ENCODE results near the gene ZSCAN16.
"Not testable (repeated sequence)": the region's sequence is repeated elsewhere in the genome, so short reads cannot be mapped to it uniquely, and the experiment has no call there.

The ZSCAN16 gene

DNA sequence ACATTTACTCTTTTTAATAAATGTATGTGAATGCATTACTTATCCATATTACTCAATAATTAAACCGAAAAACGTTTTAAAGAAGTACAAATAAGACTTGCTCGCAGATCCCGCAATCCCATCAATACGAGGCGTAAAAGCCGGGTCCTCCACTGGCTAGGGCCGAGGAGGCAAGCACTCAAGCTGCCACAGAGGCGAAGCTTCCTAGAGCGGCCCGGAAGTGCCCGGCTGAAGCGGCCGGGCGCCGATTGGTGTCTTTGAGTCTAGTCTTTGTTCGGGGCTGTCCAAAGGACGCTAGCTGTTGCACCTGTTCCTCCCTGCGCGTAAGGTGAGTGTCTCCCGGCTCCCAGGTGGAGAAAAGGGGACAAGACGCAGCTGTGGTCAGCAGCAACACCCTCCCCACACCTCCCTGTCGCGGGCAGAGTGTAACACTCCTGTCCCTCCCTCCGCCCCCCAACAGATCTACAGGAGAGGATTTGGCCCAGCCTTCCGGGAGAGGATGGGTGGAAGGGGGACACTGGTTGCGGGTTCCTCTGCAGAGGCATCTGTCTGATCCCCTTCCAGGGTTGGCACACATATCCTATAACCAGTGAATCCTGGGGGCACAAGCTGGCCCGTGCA, at the start of gene ZSCAN16:
ZSCAN16 (plus strand) TSS at position 260 of the 621 bp plus-strand sequence. CDS start 835 bp downstream, outside the sequence.
- peak; percentile 59 to 64 for DNase-seq (ENCODE audit: low read depth in 2 of 2)

DNA sequence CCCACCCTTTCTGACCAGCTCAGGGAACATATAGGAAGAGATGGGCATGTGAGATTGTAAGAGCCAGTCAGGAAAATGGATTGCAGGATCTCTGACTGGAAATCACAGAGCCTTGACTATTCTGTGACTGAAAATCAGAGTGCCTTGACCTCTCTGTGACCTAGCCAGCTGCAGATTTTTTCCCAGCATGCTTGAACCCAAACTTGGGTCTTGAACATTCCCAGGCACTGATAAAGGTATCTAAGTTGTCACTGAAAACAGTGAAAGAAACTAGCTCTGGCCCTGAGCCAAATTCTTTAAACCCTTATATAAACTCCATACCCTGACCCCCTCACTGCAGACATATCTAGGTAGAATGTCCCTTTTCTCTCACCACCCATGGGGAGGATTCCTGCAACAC, 46.4 kb upstream of the ZSCAN16 start:
- no peak for DNase-seq (ENCODE audit: low read depth in 2 of 2)

DNA sequence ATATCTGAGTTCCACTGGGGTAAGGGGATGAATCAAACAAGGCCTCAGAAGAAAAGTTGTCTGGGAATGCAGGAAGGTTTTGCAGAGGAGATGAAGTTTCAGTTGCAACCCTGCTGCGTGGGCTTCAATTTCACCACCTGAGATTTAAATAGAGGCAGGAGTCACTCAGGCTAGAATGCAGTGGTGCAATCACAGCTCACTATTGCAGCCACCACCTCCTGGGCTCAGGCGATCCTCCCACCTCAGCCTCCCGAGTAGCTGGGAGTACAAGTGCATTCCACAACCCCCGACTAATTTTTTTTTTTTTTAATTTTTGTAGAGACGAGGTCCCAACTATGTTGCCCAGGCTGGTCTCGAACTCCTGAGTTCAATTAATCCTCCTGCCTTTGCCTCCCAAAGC, 45.6 kb upstream of the ZSCAN16 start:
- no peak for DNase-seq (ENCODE audit: low read depth in 2 of 2)

DNA sequence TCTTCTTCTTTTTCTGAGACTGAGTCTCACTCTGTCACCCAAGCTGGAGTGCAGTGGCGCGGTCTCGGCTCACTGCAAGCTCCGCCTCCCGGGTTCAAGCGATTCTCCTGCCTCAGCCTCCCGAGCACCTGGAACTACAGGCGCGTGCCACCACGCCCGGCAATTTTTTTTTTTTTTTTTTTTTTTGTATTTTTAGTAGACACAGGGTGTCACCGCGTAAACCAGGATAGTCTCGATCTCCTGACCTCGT, 44.1 kb upstream of the ZSCAN16 start, which contains the start of gene ZNF165:
ZNF165 (plus strand) TSS at position 188 of the 250 bp plus-strand sequence. CDS start 4,913 bp downstream, outside the sequence.
- DNase-seq (ENCODE audit: low read depth in 2 of 2) = peak in 1 of 2 donors; percentile 8

DNA sequence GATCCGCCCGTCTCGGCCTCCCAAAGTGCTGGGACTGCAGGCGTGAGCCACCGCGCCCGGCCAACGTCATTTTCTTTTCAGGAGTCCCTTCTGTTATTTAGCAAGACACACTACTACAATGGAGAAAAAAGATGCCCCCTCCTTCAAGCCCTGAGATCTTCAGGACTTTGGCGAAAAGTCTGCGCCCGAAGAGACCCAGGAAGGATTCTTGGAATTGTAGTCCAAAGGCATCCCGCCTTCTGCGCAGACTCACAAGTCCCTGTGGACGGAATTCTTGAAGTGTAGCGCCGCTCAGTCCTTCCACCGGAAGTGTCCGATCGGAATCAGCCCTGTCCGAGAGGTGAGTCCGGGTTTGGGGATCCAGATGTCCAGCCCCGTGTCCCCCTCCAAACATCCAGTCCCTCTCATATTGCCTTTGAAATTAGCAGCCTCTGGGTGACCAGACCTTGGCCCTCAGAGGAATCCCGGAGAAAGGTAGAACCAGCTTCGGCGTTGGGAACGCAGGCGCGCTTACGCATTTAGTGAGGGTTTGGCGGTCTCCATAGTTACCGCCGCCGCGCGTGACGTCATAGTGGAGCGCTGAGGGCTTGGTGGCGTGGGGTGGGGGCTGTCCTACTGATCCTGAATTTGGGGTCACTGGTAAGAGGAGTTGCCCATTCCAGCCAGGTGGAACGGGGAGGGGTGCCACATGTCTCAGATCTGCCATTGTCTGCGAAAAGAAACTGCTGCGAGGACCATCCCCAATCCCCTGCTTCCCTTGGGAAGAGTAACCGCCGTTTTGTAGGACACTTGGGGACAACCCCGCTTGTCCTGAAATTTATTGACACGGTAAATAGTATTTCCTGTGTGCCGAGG, 43.6 kb upstream of the ZSCAN16 start:
- DNase-seq (ENCODE audit: low read depth in 2 of 2) = peak; percentile 85 to 87

DNA sequence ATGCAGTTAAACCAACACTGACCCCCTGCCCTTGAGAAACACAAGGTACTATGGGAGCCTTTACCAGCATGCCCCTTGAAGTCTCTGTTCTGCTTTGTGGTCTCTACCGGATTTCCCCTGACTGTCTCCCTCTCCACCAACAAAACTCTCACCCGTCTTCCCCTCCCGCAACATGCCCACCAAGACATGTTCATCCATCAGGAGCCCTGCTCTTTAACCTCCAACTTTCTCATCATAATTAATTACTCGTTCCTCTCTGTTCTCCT, 43.0 kb upstream of the ZSCAN16 start:
- no peak for DNase-seq (ENCODE audit: low read depth in 2 of 2)

DNA sequence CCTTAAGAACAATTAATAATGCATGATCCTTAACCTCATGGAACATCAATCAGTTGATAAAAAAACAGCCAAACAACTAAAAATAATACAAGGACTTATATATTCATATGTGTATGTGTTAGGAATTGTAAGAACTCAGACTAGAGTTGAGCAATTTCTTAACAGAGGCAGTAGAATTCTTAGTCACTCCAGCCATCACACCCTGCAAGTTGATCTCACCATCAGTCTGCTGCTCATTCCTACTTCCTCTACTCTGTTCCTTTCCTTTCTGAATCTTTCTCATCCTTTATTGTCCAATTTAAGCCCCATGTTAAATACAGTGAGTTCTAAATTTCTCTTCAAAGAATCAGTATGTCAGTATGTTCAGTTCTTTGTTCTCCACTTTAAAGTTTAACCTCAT, 41.5 kb upstream of the ZSCAN16 start:
- no peak for DNase-seq (ENCODE audit: low read depth in 2 of 2)

DNA sequence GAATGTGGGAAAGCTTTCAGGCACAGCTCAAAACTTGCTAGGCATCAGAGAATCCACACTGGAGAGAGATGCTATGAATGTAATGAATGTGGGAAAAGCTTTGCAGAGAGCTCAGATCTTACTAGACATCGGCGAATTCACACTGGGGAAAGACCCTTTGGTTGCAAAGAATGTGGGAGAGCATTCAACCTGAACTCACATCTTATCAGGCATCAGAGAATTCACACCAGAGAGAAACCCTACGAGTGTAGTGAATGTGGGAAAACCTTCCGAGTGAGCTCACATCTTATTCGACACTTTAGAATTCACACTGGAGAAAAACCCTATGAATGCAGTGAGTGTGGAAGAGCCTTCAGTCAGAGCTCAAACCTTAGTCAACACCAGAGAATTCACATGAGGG, 35.4 kb upstream of the ZSCAN16 start:
- no peak for DNase-seq (ENCODE audit: low read depth in 2 of 2)

DNA sequence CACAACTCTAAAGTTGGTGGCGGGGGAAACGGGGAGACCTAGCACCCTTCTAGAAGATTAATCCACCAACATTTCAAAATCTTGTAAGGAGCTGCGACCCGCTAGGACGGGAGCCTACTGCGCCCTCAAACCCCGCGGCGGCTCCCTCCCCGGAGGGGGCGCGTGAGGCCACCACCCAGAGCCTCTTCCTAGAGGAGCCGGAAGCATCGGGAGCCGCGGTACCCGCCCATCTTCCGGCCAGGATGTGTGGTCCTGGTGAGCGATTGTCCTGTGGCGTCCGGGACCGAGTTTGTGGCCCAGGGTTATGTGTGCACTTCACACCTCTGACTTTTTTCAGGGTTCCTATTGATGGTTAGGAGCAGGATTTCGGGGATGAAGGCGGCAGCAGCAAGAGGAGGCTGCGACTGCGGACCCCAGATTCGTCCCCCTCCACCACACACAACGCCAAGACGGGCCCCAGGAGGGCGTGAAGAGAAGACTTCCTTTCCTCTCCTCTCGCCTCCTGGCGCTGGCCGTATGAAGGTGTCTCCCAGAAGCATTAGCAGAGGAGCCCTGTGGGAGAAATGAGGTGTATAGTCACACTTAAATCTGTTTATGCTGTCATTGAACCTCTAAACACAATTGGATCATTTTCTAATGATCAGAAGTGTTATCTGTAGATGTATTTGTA, 33.4 kb upstream of the ZSCAN16 start:
- no peak for DNase-seq (ENCODE audit: low read depth in 2 of 2)

DNA sequence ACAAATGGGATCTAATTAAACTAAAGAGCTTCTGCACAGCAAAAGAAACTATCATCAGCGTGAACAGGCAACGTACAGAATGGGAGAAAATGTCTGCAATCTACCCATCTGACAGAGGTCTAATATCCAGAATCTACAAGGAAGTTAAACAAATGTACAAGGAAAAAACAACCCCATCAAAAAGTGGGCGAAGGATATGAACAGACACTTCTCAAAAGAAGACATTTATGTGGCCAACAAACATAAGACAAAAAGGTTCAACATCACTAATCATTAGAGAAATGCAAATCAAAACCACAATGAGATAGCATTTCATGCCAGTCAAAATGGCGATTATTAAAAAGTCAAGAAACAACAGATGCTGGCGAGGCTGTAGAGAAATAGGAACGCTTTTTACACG, 22.2 kb upstream of the ZSCAN16 start:
- not testable (repeated sequence) for DNase-seq (ENCODE audit: low read depth in 2 of 2)

DNA sequence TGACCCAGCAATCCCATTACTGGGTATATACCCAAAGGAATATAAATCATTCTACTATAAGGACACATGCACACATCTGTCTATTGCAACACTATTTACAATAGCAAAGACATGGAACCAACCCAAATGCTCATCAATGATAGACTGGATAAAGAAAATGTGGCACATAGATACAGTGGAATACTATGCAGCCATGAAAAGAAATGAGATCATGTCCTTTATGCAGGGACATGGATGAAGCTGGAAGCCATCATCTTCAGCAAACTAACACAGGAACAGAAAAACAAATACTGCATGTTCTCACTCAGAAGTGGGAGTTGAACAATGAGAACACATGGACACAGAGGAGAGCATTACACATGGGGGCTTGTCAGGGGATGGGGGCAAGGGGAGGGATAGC, 21.7 kb upstream of the ZSCAN16 start:
- not testable (repeated sequence) for DNase-seq (ENCODE audit: low read depth in 2 of 2)

DNA sequence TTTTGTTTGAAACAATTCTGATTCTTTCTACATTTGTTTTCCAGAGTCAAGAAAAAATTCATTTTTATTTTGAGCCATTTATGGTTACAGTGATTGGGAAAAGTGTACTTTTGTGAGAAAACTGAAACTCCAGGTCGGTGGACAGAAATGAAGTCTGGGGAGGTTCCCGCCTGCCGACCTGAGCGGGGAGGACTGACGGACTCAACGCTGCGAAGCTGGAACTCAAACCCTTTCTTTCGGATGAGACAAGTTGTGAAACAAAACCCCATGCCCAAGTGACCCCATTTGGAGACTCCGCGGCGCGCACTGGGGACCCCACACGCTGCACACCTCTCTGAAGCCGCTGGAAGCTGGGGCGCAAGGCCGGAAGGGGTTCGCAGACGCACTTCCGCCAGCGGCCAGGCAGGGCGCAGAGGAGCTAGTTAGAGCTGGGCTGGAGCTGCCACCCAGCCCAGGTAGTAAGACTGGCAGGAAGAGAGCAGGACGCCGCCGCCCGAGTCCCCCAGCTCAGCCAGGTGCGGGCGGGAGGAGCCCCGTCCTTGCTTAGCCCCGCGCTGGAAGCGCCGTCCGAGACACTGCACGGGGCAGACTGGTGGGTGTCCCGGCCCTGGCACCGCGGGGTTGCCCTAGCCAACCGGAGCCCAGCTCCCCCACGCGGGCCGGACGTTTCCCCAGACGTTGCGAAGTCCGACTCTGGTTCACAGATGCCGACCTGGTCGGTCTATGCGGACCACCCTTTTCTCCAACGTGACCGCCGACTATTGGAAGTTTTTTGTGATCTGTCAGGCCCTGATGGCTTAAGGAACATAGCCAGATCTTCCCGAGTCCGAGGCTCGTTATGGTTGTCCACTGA, 19.8 kb upstream of the ZSCAN16 start:
- DNase-seq (ENCODE audit: low read depth in 2 of 2) = peak; percentile 72 to 77

DNA sequence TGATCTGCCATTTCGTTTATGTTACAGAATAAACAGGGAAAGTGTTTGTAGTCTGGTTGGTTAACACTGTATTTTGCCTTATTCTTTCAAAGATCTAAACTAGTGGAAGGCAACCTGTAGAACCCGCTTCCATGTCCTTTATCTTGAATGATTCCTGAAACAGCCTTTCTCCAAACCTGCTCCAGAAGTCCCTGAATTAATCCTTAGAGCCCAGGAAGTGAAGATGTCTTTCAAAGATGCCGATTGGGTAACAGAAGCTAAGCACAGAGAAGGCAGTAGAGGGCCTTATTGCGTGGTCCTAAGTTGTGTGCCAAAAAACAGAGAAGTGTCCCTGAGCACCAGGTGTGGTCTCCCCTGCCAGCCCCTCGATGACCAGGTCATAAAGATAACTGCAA, 19.2 kb upstream of the ZSCAN16 start:
- DNase-seq (ENCODE audit: low read depth in 2 of 2) = no peak

DNA sequence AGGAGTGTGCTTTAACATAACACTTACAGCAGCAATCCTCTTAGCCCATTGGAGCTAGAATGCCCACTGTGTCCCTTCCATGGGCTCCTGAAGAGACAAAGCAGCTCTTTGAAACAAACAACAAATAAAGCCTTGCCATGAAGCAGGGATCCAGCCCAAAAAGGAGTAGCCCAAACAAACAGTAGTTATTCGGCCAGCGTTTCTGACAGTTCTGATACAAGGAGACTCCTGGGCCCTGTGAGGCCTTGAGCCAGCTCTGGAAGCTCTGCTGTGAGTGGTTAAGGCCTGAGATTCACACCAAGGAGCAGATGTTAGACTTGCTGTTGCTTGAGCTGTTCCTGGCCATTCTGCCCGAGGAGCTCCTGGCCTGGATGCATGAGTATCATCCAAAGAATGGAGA, 16.9 kb upstream of the ZSCAN16 start:
- no peak for DNase-seq (ENCODE audit: low read depth in 2 of 2)

DNA sequence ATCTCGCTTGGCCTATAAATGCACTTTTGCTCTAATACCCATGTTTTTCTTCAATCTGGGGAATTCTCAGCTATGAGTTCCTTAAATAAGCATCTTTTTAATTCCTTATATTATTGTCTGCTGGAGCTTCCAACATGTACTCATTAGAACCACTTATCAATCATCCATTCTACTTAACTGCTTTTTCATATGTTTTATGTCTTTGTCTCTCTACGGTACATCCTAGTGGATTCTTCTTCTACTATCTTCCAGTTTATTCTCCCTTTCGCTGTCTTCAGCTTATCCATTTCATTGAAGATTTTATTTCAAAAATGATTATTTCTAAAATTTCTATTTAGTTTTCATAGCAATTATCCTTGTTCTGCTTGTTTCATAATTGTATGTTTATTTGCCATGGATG, 12.4 kb upstream of the ZSCAN16 start:
- DNase-seq (ENCODE audit: low read depth in 2 of 2) = no peak

DNA sequence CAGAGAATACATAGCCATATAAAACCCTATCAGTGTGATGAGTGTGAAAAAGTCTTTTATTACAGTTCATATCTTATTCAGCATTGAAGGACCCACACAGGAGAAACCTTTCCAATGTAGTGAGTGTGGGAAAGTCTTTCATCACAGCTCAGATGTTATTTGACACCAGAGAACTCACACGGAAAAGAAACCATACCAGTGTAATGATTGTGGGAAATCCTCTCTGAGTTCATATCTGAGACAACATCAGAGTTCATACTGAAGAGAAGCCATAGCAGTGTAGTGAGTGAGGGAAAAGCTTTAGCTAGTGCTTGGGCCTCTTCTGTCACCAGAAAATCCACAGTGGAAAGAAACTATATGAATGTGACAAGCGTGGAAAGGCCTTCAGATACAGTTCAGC, 8.6 kb upstream of the ZSCAN16 start:
- no peak for DNase-seq (ENCODE audit: low read depth in 2 of 2)

DNA sequence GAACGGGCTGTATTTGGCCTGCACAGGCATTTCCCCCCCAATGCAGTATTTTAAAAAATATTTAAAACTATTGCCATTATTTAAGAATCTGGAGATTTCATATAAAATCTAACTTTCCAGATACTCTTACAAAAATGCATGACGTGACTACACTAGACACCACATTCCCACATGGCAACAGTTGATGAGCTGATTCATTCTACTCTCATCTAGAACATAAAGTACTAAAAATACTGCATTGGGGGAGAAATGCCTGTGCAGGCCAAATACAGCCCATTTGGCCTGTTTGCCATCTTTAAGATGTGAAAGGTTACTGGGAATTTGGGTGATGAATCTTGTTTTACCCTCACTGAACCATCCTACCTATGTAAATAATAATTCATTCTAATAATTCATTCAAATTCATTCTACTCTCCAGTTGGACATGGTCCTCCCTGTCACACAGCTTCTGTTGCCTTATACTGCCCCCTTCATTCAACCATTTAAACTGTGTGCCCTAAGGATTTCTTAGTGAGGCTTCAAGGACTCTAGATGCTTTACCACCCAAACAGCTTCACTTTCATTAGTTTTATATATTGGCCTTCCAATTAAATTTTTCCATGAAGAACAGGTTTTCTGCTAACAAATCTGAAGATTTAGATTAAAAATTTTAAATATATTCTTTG, 6.9 kb upstream of the ZSCAN16 start:
- DNase-seq (ENCODE audit: low read depth in 2 of 2) = no peak

DNA sequence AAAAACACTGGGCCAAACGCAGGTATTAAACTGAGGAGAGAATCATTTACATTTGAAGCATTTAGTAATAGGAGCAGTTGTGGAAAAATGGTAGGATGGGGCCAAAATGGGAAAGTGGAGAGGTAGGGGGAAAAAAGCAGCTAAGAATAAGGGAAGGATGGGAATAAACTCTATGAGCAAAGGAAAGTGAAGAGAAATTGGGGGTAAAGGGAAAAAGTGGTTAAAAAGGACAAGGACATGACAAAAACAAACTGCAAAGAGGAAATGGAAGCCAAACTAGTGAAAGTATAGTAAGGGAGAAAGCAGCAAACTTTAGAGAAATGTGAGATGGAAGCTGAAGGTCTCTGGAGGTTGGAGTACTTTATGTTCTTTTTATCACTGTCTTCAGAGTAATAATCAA, 6.2 kb upstream of the ZSCAN16 start:
- DNase-seq (ENCODE audit: low read depth in 2 of 2) = no peak

DNA sequence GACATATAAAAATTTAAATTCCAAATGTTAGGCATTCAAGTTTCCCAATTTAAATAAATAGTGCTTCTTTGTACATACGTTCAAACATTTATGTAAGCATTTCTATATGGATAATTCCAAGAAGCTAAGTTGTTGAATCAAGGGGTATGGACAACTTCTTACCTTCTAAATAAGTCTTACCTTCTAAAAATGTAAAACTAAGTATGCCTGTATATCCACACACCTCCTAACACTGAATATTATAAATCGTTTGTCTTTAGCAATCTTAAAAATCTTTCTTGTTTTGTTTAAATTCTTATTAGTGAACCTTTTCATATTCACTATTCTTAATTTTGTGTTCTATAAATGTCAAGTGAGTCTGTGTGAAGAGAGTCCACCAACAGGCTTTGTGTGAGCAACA, 2.5 kb upstream of the ZSCAN16 start:
- DNase-seq (ENCODE audit: low read depth in 2 of 2) = no peak

DNA sequence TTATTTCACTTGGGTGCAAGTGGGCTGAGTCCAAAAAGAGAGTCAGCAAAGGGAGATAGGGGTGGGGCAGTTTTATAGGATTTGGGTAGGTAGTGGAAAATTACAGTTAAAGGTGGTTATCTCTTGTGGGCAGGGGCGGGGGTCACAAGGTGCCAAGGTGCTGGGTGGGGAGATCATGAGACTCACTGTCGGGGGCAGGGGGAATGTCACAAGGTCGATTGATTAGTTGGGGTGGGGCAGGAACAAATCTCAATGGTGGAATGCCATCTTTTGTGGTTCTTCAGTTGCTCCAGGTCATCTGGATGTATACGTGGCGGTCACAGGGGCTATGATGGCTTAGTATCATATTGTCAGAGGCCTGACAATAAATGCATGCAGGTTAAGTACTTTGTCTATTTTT, 2.1 kb upstream of the ZSCAN16 start:
- not testable (repeated sequence) for DNase-seq (ENCODE audit: low read depth in 2 of 2)

DNA sequence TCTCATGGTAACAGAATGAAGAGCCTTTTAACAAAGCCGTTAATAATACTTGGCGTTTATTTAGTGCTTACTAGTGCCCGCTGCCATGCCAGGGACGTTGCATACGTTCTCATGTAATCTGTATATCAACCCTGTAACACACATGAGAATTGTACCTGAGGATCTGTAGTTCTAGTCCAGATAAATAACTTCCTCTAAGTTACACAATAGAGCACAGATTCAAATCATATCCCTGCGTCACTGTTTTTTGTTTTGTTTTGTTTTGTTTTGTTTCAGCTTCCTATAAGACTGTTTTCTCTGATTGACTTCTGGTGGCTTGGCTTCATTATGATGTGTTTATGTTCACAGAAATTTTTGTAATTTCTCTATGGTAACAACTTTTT, 553 bp downstream of the ZSCAN16 start:
- no peak for DNase-seq (ENCODE audit: low read depth in 2 of 2)

DNA sequence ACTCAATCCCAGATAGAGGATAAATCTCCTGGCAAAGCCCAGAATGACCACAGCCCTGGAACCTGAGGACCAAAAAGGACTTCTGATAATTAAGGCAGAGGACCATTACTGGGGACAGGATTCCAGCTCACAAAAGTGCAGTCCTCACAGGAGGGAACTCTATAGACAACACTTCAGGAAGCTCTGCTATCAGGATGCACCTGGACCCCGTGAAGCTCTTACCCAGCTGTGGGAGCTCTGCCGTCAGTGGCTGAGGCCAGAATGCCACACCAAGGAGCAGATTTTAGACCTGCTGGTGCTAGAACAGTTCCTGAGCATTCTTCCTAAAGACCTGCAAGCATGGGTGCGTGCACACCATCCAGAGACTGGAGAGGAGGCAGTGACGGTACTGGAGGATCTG, 992 bp downstream of the ZSCAN16 start:
- DNase-seq (ENCODE audit: low read depth in 2 of 2) = no peak

Measured in stimulated activated CD4-positive, alpha-beta T cell treated with anti-CD3 and anti-CD28 coated beads, Interleukin-4, amount 100 ng/mL, for 48 hours (primary cell).